GM23338 (cell line): Measurements from ENCODE around the gene YBX2. TPM values are rescaled to one million over a fixed set of nuclear protein-coding genes. Genes with fewer than 3 reads are reported as not detected.

Source experiments
- ATAC-seq: fragments of 200-7000 bp; cut with Tn5 transposase; 3 replicates; pipeline ENCODE4 v1.9.1; 2020
- DNase-seq: peaks from one replicate; pipeline ENCODE4 v3.0.0-alpha.2; 2015; ENCODE audit warnings: low spot score
- H2AFZ ChIP-seq: fragments of 200-600 bp; sonication (generic); 2 replicates; pipeline ENCODE4 v1.8.0; 2016; ENCODE audit warnings: antibody characterized with exemption, mild to moderate bottlenecking, moderate library complexity
- H3F3A ChIP-seq: fragments of 200-600 bp; sonication (generic); replicated peaks from 2 replicates; pipeline ENCODE4 v1.8.0; 2017; ENCODE audit warnings: antibody characterized with exemption, mixed run types, low read depth
- H3K27ac ChIP-seq: fragments of 200-600 bp; sonication (generic); 2 replicates; pipeline ENCODE4 v1.6.1; 2016; ENCODE audit warnings: low read depth
- H3K27me3 ChIP-seq: fragments of 200-600 bp; sonication (generic); 2 replicates; pipeline ENCODE4 v1.8.0; 2016; ENCODE audit warnings: mild to moderate bottlenecking, mixed run types, moderate library complexity; ENCODE audit not compliant: insufficient read depth
- H3K36me3 ChIP-seq: fragments of 200-600 bp; sonication (generic); 2 replicates; pipeline ENCODE4 v1.8.0; 2016; ENCODE audit warnings: mild to moderate bottlenecking; ENCODE audit not compliant: insufficient read depth
- H3K4me1 ChIP-seq: fragments of 200-600 bp; sonication (generic); 2 replicates; pipeline ENCODE4 v1.8.0; 2016; ENCODE audit warnings: mild to moderate bottlenecking, moderate library complexity; ENCODE audit not compliant: insufficient read depth
- H3K4me2 ChIP-seq: fragments of 200-600 bp; sonication (generic); 2 replicates; pipeline ENCODE4 v1.7.1; 2017; ENCODE audit warnings: mixed run types
- H3K4me3 ChIP-seq: fragments of 200-600 bp; sonication (generic); 2 replicates; pipeline ENCODE4 v1.6.1; 2016; ENCODE audit warnings: mixed run types
- H3K79me2 ChIP-seq: fragments of 200-600 bp; sonication (generic); replicated peaks from 2 replicates; pipeline ENCODE4 v1.8.0; 2017; ENCODE audit warnings: mild to moderate bottlenecking; ENCODE audit not compliant: insufficient read depth
- H3K9me2 ChIP-seq: fragments of 200-600 bp; sonication (generic); 2 replicates; pipeline ENCODE4 v1.8.0; 2017; ENCODE audit not compliant: insufficient read depth
- H4K20me1 ChIP-seq: fragments of 200-600 bp; sonication (generic); replicated peaks from 2 replicates; pipeline ENCODE4 v1.8.0; 2017; ENCODE audit warnings: mild to moderate bottlenecking; ENCODE audit not compliant: insufficient read depth
- H3K27ac Mint-ChIP-seq: 2 replicates; pipeline ENCODE4 v1.8.0; 2020; ENCODE audit warnings: inconsistent platforms, mild to moderate bottlenecking, moderate library complexity, mixed read lengths
- H3K27me3 Mint-ChIP-seq: 3 replicates; pipeline ENCODE4 v1.8.0; 2022; ENCODE audit warnings: low read depth, mild to moderate bottlenecking, moderate library complexity, mixed read lengths, inconsistent platforms; ENCODE audit not compliant: insufficient read depth, poor library complexity
- H3K36me3 Mint-ChIP-seq: 3 replicates; pipeline ENCODE4 v1.8.0; 2021; ENCODE audit warnings: low read depth, mild to moderate bottlenecking, inconsistent platforms, moderate library complexity, mixed read lengths
- H3K4me1 Mint-ChIP-seq: 3 replicates; pipeline ENCODE4 v1.8.0; 2020; ENCODE audit warnings: mild to moderate bottlenecking, inconsistent platforms, mixed read lengths
- H3K4me3 Mint-ChIP-seq: 3 replicates; pipeline ENCODE4 v1.8.0; 2021; ENCODE audit warnings: moderate library complexity, mild to moderate bottlenecking, inconsistent platforms, mixed read lengths
- H3K9me3 Mint-ChIP-seq: 3 replicates; pipeline ENCODE4 v1.8.0; 2020; ENCODE audit warnings: moderate library complexity, mild to moderate bottlenecking, inconsistent platforms, mixed read lengths
- CREB1 ChIP-seq: fragments of 250-450 bp; sonication (Bioruptor Pico); IDR thresholded peaks from 2 replicates; pipeline ENCODE4 v1.5.0; 2020; ENCODE audit warnings: low read depth, mild to moderate bottlenecking, moderate library complexity
- ETS1 ChIP-seq: IDR thresholded peaks from 2 replicates; pipeline ENCODE4 v1.6.1; 2016; ENCODE audit warnings: antibody characterized with exemption
- JUNB ChIP-seq: IDR thresholded peaks from one replicate; pipeline ENCODE4 v1.6.1; 2016; ENCODE audit warnings: antibody characterized with exemption; ENCODE audit not compliant: unreplicated experiment
- POLR2AphosphoS5 ChIP-seq: IDR thresholded peaks from 2 replicates; pipeline ENCODE4 v1.6.1; 2016; ENCODE audit warnings: antibody characterized with exemption, low read depth
- REST ChIP-seq: IDR thresholded peaks from one replicate; pipeline ENCODE4 v1.6.1; 2018; ENCODE audit warnings: antibody characterized with exemption; ENCODE audit not compliant: unreplicated experiment
- STAT1 ChIP-seq: IDR thresholded peaks from one replicate; pipeline ENCODE4 v1.6.1; 2016; ENCODE audit warnings: antibody characterized with exemption; ENCODE audit not compliant: unreplicated experiment
- ZNF462 ChIP-seq: fragments of 250-450 bp; sonication (Bioruptor Pico); IDR thresholded peaks from 2 replicates; pipeline ENCODE4 v1.5.0; 2020; ENCODE audit warnings: mild to moderate bottlenecking, moderate library complexity
- polyA plus RNA-seq: library from polyadenylated mRNA; unstranded; fragments of >200 nt; fragmentation: Nextera tagmentation; extraction: Ambion mirVana; gene quantifications from 2 replicates; pipeline ENCODE4 v1.2.1, GENCODE V29; 2016
- total RNA-seq: library from RNA; depleted of rRNA; stranded (reverse); fragments of >200 nt; shearing (Covaris generic); gene quantifications from 2 replicates; pipeline ENCODE4 v1.2.3, GENCODE V29; 2014

Gene YBX2
- total and polyA plus RNA-seq, 2 experiments from 2014 or later = 22.5 to 36.5 TPM

- Mint-ChIP-seq H3K4me3 (peak overlapping the region; percentile 87; the same call in 2 of the 3 replicates), H3K4me1 (peaks cover 56% of the 10 kb centered on the region), H3K9me3 (peaks cover 7% of the 10 kb centered on the region; the same call in 1 of the 3 replicates), H3K27me3 (peaks cover 40% of the 10 kb centered on the region), H3K36me3 (peaks cover 82% of the 10 kb centered on the region), H3K27ac (peak overlapping the region; percentile 79)
- Histone ChIP-seq H3K9me2 (no peaks in the 10 kb centered on the region), H3K4me1 (peaks cover 27% of the 10 kb centered on the region; the same call in 1 of the 2 replicates), H3K79me2 (peaks cover 43% of the 10 kb centered on the region), H3K27ac (peak overlapping the region; percentile 84), H3F3A (peaks cover 75% of the 10 kb centered on the region), H3K36me3 (peaks cover 37% of the 10 kb centered on the region), H3K4me3 (no peak overlapping the region), H3K4me2 (no peak overlapping the region), H4K20me1 (peaks cover 45% of the 10 kb centered on the region), H2AFZ (no peak overlapping the region), H3K27me3 (no peaks in the 10 kb centered on the region)
- DNase-seq = no peak
- TF ChIP-seq STAT1 (no peak), POLR2AphosphoS5 (no peak)
- ATAC-seq = no peak
Observed at GRCh38 chr17:7312432-7313087, 18.1 kb upstream of the YBX2 start.

GRCh38 chr17:7311110-7311705 lies 16.8 kb upstream of the YBX2 start:
- H3K36me3 ChIP-seq = peaks cover 37% of the 10 kb centered on the region
- peaks cover 27% of the 10 kb centered on the region; the same call in 1 of the 2 replicates for H3K4me1 ChIP-seq
- H3F3A ChIP-seq = peaks cover 75% of the 10 kb centered on the region
- H3K79me2 ChIP-seq = peaks cover 43% of the 10 kb centered on the region
- peaks cover 53% of the 10 kb centered on the region for H3K4me1 Mint-ChIP-seq
- H3K4me3 Mint-ChIP-seq = peak overlapping the region; percentile 98
- peaks cover 45% of the 10 kb centered on the region for H4K20me1 ChIP-seq
- H3K4me2 ChIP-seq = no peak overlapping the region
- no peak overlapping the region for H3K27ac Mint-ChIP-seq
- no peak overlapping the region for H2AFZ ChIP-seq
- no peak overlapping the region; the same call in 1 of the 2 replicates for H3K27ac ChIP-seq
- peaks cover 70% of the 10 kb centered on the region for H3K36me3 Mint-ChIP-seq
- H3K27me3 Mint-ChIP-seq = peaks cover 50% of the 10 kb centered on the region
- no peaks in the 10 kb centered on the region for H3K27me3 ChIP-seq
- no peaks in the 10 kb centered on the region for H3K9me2 ChIP-seq
- no peak for ATAC-seq
- peaks cover 7% of the 10 kb centered on the region; the same call in 2 of the 3 replicates for H3K9me3 Mint-ChIP-seq
- DNase-seq = no peak
- no peak overlapping the region for H3K4me3 ChIP-seq
- no peak for TF ChIP-seq JUNB
- no peak for TF ChIP-seq CREB1 (CRISPR knock-in tag)
- TF ChIP-seq REST = no peak
- no peak for TF ChIP-seq ZNF462
- no peak for TF ChIP-seq ETS1
